Measurements from ENCODE around the gene BCAP31. TPM values are rescaled to one million over a fixed set of nuclear protein-coding genes. Genes with fewer than 3 reads are reported as not detected.

The BCAP31 gene
- total and polyA plus RNA-seq, 2 donors (not counting 1 experiment from before 2014, with no cell fraction given): 94.0 to 133 TPM

DNA sequence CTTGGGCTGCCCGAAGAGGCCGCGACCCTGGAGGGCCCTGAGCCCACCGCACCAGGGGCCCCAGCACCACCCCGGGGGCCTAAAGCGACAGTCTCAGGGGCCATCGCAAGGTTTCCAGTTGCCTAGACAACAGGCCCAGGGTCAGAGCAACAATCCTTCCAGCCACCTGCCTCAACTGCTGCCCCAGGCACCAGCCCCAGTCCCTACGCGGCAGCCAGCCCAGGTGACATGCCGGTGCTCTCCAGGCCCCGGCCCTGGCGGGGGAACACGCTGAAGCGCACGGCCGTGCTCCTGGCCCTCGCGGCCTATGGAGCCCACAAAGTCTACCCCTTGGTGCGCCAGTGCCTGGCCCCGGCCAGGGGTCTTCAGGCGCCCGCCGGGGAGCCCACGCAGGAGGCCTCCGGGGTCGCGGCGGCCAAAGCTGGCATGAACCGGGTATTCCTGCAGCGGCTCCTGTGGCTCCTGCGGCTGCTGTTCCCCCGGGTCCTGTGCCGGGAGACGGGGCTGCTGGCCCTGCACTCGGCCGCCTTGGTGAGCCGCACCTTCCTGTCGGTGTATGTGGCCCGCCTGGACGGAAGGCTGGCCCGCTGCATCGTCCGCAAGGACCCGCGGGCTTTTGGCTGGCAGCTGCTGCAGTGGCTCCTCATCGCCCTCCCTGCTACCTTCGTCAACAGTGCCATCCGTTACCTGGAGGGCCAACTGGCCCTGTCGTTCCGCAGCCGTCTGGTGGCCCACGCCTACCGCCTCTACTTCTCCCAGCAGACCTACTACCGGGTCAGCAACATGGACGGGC is 1.0 kb upstream of the BCAP31 start:
- H3K27me3 ChIP-seq (ENCODE audit: control insufficient read depth, insufficient read depth, low read length): no peaks in the 10 kb centered on the region
- H3K9ac ChIP-seq (ENCODE audit: insufficient read depth, low read length): peak overlapping the region; percentile 32
- no peak for DNase-seq (ENCODE audit: low read depth in 2 of 2)
- peak overlapping the region in 3 of 4 experiments; percentile 11 to 54 (median 32) for H3K4me3 ChIP-seq (replicated peaks in 1 of 4; ENCODE audit: control extremely low read depth in 1 of 4, insufficient read depth in 1 of 4, low read depth in 3 of 4, low read length in 4 of 4)
- peak overlapping the region; percentile 50 for H3K27ac ChIP-seq (ENCODE audit: insufficient read depth, low read length)
- H4K20me1 ChIP-seq (ENCODE audit: control insufficient read depth, extremely low read depth, insufficient read depth, low read length): no peaks in the 10 kb centered on the region
- peaks cover 10% of the 10 kb centered on the region for H3K4me1 ChIP-seq (ENCODE audit: control insufficient read depth, extremely low read depth, insufficient read depth, low read length)
- TF ChIP-seq, protein P1, sequence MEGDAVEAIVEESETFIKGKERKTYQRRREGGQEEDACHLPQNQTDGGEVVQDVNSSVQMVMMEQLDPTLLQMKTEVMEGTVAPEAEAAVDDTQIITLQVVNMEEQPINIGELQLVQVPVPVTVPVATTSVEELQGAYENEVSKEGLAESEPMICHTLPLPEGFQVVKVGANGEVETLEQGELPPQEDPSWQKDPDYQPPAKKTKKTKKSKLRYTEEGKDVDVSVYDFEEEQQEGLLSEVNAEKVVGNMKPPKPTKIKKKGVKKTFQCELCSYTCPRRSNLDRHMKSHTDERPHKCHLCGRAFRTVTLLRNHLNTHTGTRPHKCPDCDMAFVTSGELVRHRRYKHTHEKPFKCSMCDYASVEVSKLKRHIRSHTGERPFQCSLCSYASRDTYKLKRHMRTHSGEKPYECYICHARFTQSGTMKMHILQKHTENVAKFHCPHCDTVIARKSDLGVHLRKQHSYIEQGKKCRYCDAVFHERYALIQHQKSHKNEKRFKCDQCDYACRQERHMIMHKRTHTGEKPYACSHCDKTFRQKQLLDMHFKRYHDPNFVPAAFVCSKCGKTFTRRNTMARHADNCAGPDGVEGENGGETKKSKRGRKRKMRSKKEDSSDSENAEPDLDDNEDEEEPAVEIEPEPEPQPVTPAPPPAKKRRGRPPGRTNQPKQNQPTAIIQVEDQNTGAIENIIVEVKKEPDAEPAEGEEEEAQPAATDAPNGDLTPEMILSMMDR (conservative IDR thresholded peaks at IDR 0.05 in 1 of 2, IDR thresholded peaks at IDR 0.05 in 1 of 2; ENCODE audit: low read depth in 1 of 2, low read length in 2 of 2): no peak
- TF ChIP-seq EZH2 (IDR thresholded peaks at IDR 0.05; ENCODE audit: low read length, missing control alignments): no peak
- H3K9me3 ChIP-seq (ENCODE audit: control insufficient read depth, insufficient read depth, low read depth, low read length): no peaks in the 10 kb centered on the region
- H3K4me2 ChIP-seq (ENCODE audit: extremely low read depth, insufficient read depth, low read length): peak overlapping the region; percentile 48
- no peaks in the 10 kb centered on the region for H3K36me3 ChIP-seq (ENCODE audit: control insufficient read depth, insufficient read depth, low read length)
- H3K79me2 ChIP-seq (ENCODE audit: control insufficient read depth, insufficient read depth, low read length): peaks cover 14% of the 10 kb centered on the region
- no peak overlapping the region for H2AFZ ChIP-seq (ENCODE audit: low read length)

DNA sequence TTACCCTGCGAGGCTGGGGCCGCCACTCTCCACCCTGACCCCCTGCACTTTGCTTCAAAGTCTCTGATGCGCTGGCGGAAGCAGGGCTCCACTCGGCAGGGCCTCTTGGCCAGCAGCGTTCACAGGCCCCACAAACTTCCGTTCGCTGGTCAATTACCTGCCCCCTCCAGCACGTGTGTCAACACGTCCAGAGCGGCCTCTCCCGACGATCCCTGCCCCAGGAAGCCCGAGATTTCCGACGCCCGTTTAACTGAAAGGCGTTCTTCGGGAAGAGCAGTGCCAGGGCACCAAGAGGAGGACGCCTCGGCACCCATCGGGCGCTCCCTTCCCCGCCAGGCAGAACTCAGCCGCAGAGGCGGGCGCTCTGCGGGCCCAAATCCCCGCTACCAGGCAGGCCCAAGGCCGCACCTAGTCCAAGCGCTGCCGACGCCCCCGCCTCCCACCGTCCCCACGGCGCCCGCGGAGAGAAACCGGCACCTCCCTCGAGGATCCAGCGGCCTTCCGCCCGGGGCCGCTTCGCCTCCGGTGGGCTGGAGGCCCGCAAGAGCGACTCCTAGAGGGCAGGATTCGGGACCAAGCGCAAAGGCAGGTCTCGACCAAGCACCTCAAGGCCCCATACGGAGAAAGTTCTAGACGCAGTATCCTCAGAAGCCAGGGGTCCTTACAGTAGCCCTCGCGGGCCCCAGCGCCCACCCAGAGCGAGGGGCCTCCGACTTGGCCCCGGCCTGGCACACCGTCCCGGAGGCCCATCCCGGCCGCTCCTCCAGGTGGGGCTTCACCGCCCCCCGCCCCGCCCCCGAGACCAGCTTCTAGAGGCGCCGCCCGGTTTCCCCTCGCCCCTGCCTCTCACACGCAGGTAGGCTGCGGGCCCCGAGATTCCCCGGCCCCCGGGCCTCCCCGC is 586 bp downstream of the BCAP31 start:
- Histone ChIP-seq H2AFZ (ENCODE audit: low read length) (no peak overlapping the region), H3K27me3 (ENCODE audit: control insufficient read depth, insufficient read depth, low read length) (no peaks in the 10 kb centered on the region), H3K27ac (ENCODE audit: insufficient read depth, low read length) (peak overlapping the region; percentile 62), H4K20me1 (ENCODE audit: control insufficient read depth, extremely low read depth, insufficient read depth, low read length) (no peaks in the 10 kb centered on the region), H3K4me2 (ENCODE audit: extremely low read depth, insufficient read depth, low read length) (peak overlapping the region; percentile 87), H3K79me2 (ENCODE audit: control insufficient read depth, insufficient read depth, low read length) (peaks cover 14% of the 10 kb centered on the region), H3K4me3 (replicated peaks in 1 of 4; ENCODE audit: control extremely low read depth in 1 of 4, insufficient read depth in 1 of 4, low read depth in 3 of 4, low read length in 4 of 4) (peak overlapping the region; percentile 59 to 70 (median 66)), H3K9ac (ENCODE audit: insufficient read depth, low read length) (peak overlapping the region; percentile 61), H3K36me3 (ENCODE audit: control insufficient read depth, insufficient read depth, low read length) (peaks cover 4% of the 10 kb centered on the region), H3K4me1 (ENCODE audit: control insufficient read depth, extremely low read depth, insufficient read depth, low read length) (peaks cover 10% of the 10 kb centered on the region), H3K9me3 (ENCODE audit: control insufficient read depth, insufficient read depth, low read depth, low read length) (no peaks in the 10 kb centered on the region)
- peak; percentile 39 to 41 for DNase-seq (ENCODE audit: low read depth in 2 of 2)
- no peak for TF ChIP-seq EZH2 (IDR thresholded peaks at IDR 0.05; ENCODE audit: low read length, missing control alignments)
- TF ChIP-seq, protein P1 (conservative IDR thresholded peaks at IDR 0.05 in 1 of 2, IDR thresholded peaks at IDR 0.05 in 1 of 2; ENCODE audit: low read depth in 1 of 2, low read length in 2 of 2): peak; percentile 27 to 38
